Heart left ventricle (tissue), 13 donors: ENCODE results near the gene PTPRE.

Experiments used
- CTCF ChIP-seq, 12 donors: fragments of 200-600 bp; sonication (generic) in 4 of 12; IDR thresholded peaks; one replicate each; pipeline versions ENCODE4 v1.5.0 to v1.8.0; 2018 to 2022; ENCODE audit warnings: antibody characterized with exemption in 12 of 12, mild to moderate bottlenecking in 5 of 12
- POLR2A ChIP-seq, 2 donors: fragments of 450-650 bp; IDR thresholded peaks; one replicate each; pipeline ENCODE4 v1.6.1; 2017; ENCODE audit warnings: antibody characterized with exemption in 2 of 2, mild to moderate bottlenecking in 2 of 2, moderate library complexity in 2 of 2
- donor health status: ischemic (EF 13 %, LVEDD 7.1; RV severe dilation, severe dysfunction).
- donor health status: DM: no; HTN: yes; CAD: no.
- donor health status: DM: no; HTN: no; CAD: no.
- donor health status: ischemic (EF 25% LVEDD 6.9; RV normal size, moderate dysfunction).
- donor health status: ischemic (EF 25% LVEDD 5.7; RV mildly dilated, moderate dysfunction).
- donor health status: ischemic (EF 35%, LVEDD 5.7; RV mildly dilated, moderate dysfunction).
- donor health status: nonischemic (EF 11% LVEDD 7.7; RV severe dilation, severe dysfunction).
- donor health status: DM: yes; HTN: yes; CAD: no.
- donor health status: PGD.
- donor health status: ischemic (EF 29% LVEDD 5.4; RV normal size, mild dysfunction).
- donor health status: nonischemic (EF 23%, LVEDD 6.1; RV moderate dilation, normal function).

DNA sequence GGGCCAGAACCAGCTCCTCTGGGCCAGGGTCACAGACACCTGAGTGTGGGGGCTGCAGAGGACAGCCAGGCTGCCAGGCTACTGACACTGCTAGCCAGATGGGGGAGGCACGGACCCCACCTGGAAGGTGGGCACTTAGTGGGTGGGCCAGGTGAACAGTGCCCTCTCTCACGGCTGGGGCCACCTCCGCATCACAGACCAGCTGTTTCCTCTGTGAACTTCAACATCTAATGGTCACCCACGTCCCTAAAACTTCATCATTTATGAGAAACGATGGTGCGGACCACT, 138.9 kb downstream of the PTPRE start:
- TF ChIP-seq CTCF (IDR thresholded peaks at IDR 0.05) = no peak
- no peak for TF ChIP-seq POLR2A (IDR thresholded peaks at IDR 0.05)
